B cell (primary cell): ENCODE results near the gene LPXN. TPM values are rescaled to one million over a fixed set of nuclear protein-coding genes. Genes with fewer than 3 reads are reported as not detected.
A peak's percentile ranks its signal among the peaks of the same experiment; 100 is the strongest.

Experiments
- ATAC-seq: fragments of 200-7000 bp; cut with Tn5 transposase; one replicate; pipeline ENCODE4 v1.10.0; 2021; ENCODE audit warnings: low read depth, mild to moderate bottlenecking, moderate number of reproducible peaks, moderate library complexity
- CTCF ChIA-PET: fragments of 350-600 bp; sonication (Branson Sonifier 250); formaldehyde crosslinking; loops from one replicate; lab custom pipeline; 2021; ENCODE audit warnings: antibody characterized with exemption, inconsistent platforms; lab: Charles Lee
- POLR2A ChIA-PET: fragments of 350-600 bp; sonication (Branson Sonifier 250); formaldehyde crosslinking; loops from one replicate; lab custom pipeline; 2021; ENCODE audit warnings: antibody characterized with exemption; lab: Charles Lee
- DNase-seq: peaks from one replicate; pipeline ENCODE4 v3.0.0; 2013
- H2AFZ ChIP-seq: 2 replicates; pipeline ENCODE4 v1.6.1; 2012; ENCODE audit warnings: mild to moderate bottlenecking, low read depth, low read length; ENCODE audit not compliant: insufficient read depth, poor library complexity, severe bottlenecking
- H3K27ac ChIP-seq, 2 donors: 1 replicate in 1 of 2; 2 replicates in 1 of 2; pipeline ENCODE4 v1.5.1; 2012 to 2013; ENCODE audit warnings: low read length in 2 of 2, mild to moderate bottlenecking in 2 of 2, moderate library complexity in 1 of 2
- H3K27me3 ChIP-seq, 4 experiments: fragments of 200-600 bp in 1 of 4; sonication (generic) in 1 of 4; replicated peaks in 1 of 4; 1 replicate in 2 of 4; 2 replicates in 2 of 4; pipeline versions ENCODE4 v1.6.1 to v1.7.0; 2013 to 2016; ENCODE audit warnings: low read length in 3 of 4, mild to moderate bottlenecking in 2 of 4, mixed read lengths in 1 of 4, moderate library complexity in 1 of 4; ENCODE audit not compliant: insufficient read depth in 4 of 4, control insufficient read depth in 3 of 4; ENCODE audit errors: control extremely low read depth in 1 of 4
- H3K36me3 ChIP-seq, 2 experiments: replicated peaks in 1 of 2; 1 replicate in 1 of 2; 2 replicates in 1 of 2; pipeline versions ENCODE4 v1.6.1 to v1.7.1; 2013; ENCODE audit warnings: low read length in 1 of 2; ENCODE audit not compliant: insufficient read depth in 2 of 2, control insufficient read depth in 1 of 2; ENCODE audit errors: control extremely low read depth in 1 of 2, extremely low read depth in 1 of 2
- H3K4me1 ChIP-seq, 2 donors: fragments of 200-600 bp in 1 of 2; sonication (generic) in 1 of 2; 1 replicate in 1 of 2; 2 replicates in 1 of 2; pipeline versions ENCODE4 v1.5.1 to v1.6.1; 2013 to 2017; ENCODE audit warnings: low read length in 2 of 2; ENCODE audit not compliant: control insufficient read depth in 2 of 2, insufficient read depth in 2 of 2
- H3K4me2 ChIP-seq: replicated peaks from 2 replicates; pipeline ENCODE3; 2012; ENCODE audit warnings: mild to moderate bottlenecking, low read depth, low read length; ENCODE audit not compliant: poor library complexity, severe bottlenecking
- H3K4me3 ChIP-seq, 5 experiments: fragments of 200-600 bp in 1 of 5; sonication (generic) in 1 of 5; 1 replicate in 3 of 5; 2 replicates in 2 of 5; pipeline versions ENCODE4 v1.5.1 to v1.7.0; 2011 to 2016; ENCODE audit warnings: low read length in 4 of 5, mild to moderate bottlenecking in 4 of 5, low read depth in 2 of 5, control low read depth in 1 of 5, moderate library complexity in 1 of 5; ENCODE audit not compliant: insufficient read depth in 1 of 5; ENCODE audit errors: control extremely low read depth in 1 of 5, extremely low read depth in 1 of 5
- H3K79me2 ChIP-seq: fragments of 200-600 bp; sonication (generic); one replicate; pipeline ENCODE4 v1.6.0; 2016; ENCODE audit warnings: low read length; ENCODE audit not compliant: control insufficient read depth, insufficient read depth
- H3K9ac ChIP-seq: fragments of 200-600 bp; sonication (generic); 2 replicates; pipeline ENCODE4 v1.6.1; 2017; ENCODE audit warnings: mild to moderate bottlenecking, low read length, moderate library complexity
- H3K9me3 ChIP-seq, 3 donors: one replicate each; pipeline versions ENCODE4 v1.6.1 to v1.7.1; 2013; ENCODE audit warnings: low read length in 2 of 3; ENCODE audit not compliant: control insufficient read depth in 2 of 3, insufficient read depth in 1 of 3; ENCODE audit errors: control extremely low read depth in 1 of 3
- H4K20me1 ChIP-seq: 2 replicates; pipeline ENCODE4 v1.6.0; 2012; ENCODE audit warnings: mild to moderate bottlenecking, low read length; ENCODE audit not compliant: insufficient read depth, control insufficient read depth, poor library complexity, severe bottlenecking
- H3K27ac Mint-ChIP-seq: one replicate; pipeline ENCODE4 v1.8.0; 2021; ENCODE audit warnings: mixed read lengths
- H3K27me3 Mint-ChIP-seq: one replicate; pipeline ENCODE4 v1.8.0; 2021; ENCODE audit warnings: mixed read lengths
- H3K4me1 Mint-ChIP-seq: one replicate; pipeline ENCODE4 v1.8.0; 2021; ENCODE audit warnings: mixed read lengths
- H3K4me3 Mint-ChIP-seq: one replicate; pipeline ENCODE4 v1.8.0; 2021; ENCODE audit warnings: mixed read lengths
- H3K9me3 Mint-ChIP-seq: one replicate; pipeline ENCODE4 v1.8.0; 2022; ENCODE audit warnings: mixed read lengths; ENCODE audit not compliant: insufficient read depth
- EZH2 ChIP-seq: IDR thresholded peaks from 2 replicates; pipeline ENCODE4 v1.6.1; 2012; ENCODE audit warnings: borderline replicate concordance, low read depth, mild to moderate bottlenecking, moderate library complexity, low read length; ENCODE audit not compliant: insufficient read depth, poor library complexity, severe bottlenecking
- WGBS: methylation state at CpG from one replicate; pipeline ENCODE4 v1.1.5; 2013; ENCODE audit warnings: missing lambda C conversion rate; ENCODE audit not compliant: insufficient coverage; 5-methylcytosine and 5-hydroxymethylcytosine counted together
- intact Hi-C: fragments of 100-400 bp; cut with micrococcal nuclease; formaldehyde crosslinking; loops from one replicate; pipeline ENCODE4 v1.10.0; 2022
- polyA plus RNA-seq: library from polyadenylated mRNA; depleted of rRNA; stranded (reverse); fragments of >200 nt; gene quantifications from 2 replicates; pipeline ENCODE4 v1.2.3, GENCODE V29; 2012
- total RNA-seq, 2 donors: library from RNA; stranded (reverse); fragments of 120-200 nt in 1 of 2; gene quantifications; 1 replicate in 1 of 2; 2 replicates in 1 of 2; pipeline versions ENCODE4 v1.2.3 to v1.2.4, GENCODE V29; 2013 to 2022
- TF ChIP-seq, protein P1 (sequence below): fragments of 200-600 bp; IDR thresholded peaks from one replicate; pipeline ENCODE4 v1.8.0; 2022; ENCODE audit warnings: antibody characterized with exemption, mild to moderate bottlenecking

Gene LPXN
- total and polyA plus RNA-seq, 2 donors (not counting 1 experiment from before 2014, with no cell fraction given), result 59.2 to 209 TPM

DNA sequence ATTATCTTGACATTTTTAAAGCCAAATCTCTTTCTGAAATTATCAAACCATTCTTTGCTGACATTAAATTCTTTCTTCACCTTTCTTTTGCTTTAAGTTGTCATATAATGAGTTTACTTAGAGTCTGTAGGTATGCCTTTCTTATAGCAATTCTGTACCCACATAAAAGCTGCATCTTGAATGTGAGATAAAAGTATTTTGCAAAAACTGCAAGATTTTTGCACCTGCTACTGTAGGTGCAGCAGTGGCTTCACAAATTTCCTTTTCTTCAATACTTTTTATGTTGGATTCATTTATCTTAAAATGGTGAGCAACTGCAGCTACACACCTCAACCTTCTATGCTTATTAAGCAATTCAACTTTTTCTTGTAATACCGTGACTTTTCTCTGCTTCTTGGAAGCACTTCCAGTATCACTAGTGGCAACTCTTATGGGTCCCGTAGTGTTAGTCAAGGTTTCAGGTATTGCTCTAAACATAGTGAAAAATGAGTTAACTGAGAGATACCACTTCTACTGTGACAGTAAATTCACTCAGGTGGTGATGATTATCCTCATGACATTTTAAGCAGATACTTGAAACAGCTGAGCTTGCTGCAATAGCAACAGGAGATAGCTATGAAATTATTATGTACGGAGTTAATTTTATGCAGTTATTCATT lies 22.0 kb upstream of the LPXN start:
- Mint-ChIP-seq H3K4me3 (no peak overlapping the region), H3K27me3 (no peaks in the 10 kb centered on the region), H3K9me3 (no peaks in the 10 kb centered on the region), H3K4me1 (peaks cover 51% of the 10 kb centered on the region), H3K27ac (no peak overlapping the region)
- no peak overlapping the region for H3K4me2 ChIP-seq
- peaks cover 65% of the 10 kb centered on the region for H4K20me1 ChIP-seq
- H3K36me3 ChIP-seq, result peaks cover 1 to 22% of the 10 kb centered on the region in 2 experiments
- no peak overlapping the region for H2AFZ ChIP-seq
- H3K27ac ChIP-seq, result no peak overlapping the region
- no peak overlapping the region for H3K4me3 ChIP-seq
- TF ChIP-seq, protein P1, sequence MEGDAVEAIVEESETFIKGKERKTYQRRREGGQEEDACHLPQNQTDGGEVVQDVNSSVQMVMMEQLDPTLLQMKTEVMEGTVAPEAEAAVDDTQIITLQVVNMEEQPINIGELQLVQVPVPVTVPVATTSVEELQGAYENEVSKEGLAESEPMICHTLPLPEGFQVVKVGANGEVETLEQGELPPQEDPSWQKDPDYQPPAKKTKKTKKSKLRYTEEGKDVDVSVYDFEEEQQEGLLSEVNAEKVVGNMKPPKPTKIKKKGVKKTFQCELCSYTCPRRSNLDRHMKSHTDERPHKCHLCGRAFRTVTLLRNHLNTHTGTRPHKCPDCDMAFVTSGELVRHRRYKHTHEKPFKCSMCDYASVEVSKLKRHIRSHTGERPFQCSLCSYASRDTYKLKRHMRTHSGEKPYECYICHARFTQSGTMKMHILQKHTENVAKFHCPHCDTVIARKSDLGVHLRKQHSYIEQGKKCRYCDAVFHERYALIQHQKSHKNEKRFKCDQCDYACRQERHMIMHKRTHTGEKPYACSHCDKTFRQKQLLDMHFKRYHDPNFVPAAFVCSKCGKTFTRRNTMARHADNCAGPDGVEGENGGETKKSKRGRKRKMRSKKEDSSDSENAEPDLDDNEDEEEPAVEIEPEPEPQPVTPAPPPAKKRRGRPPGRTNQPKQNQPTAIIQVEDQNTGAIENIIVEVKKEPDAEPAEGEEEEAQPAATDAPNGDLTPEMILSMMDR, result no peak
- no peak for TF ChIP-seq EZH2
- POLR2A ChIA-PET, result interaction anchor here (0.7 kb wide), 1 partner anchor 9 kb away, joined by 4 read pairs; no protein-coding TSS in a partner anchor
- CTCF ChIA-PET, result interaction anchor here (1.4 to 3.1 kb wide), 2 partner anchors 30 to 797 kb away, joined by 3 to 13 read pairs; no protein-coding TSS in a partner anchor
- no peak overlapping the region for H3K9ac ChIP-seq
- WGBS, result no CpG with 5 or more reads among the region's 3 CpGs
- intact Hi-C loops, result no loop called here
- ATAC-seq, result no peak
- DNase-seq, result no peak
- H3K9me3 ChIP-seq, result no peaks in the 10 kb centered on the region
- H3K27me3 ChIP-seq, result no peaks in the 10 kb centered on the region
- peaks cover 98% of the 10 kb centered on the region for H3K79me2 ChIP-seq
- H3K4me1 ChIP-seq, result peaks cover 6 to 22% of the 10 kb centered on the region in 2 donors

- peaks cover 49% of the 10 kb centered on the region for H3K4me1 Mint-ChIP-seq
- no peaks in the 10 kb centered on the region for H3K9me3 ChIP-seq
- CTCF ChIA-PET, result no interaction called here
- peak overlapping the region in 1 of 2 donors; percentile 19 for H3K27ac ChIP-seq
- H3K79me2 ChIP-seq, result peaks cover 98% of the 10 kb centered on the region
- no peak overlapping the region for H3K9ac ChIP-seq
- H3K9me3 Mint-ChIP-seq, result no peaks in the 10 kb centered on the region
- no peak overlapping the region for H3K4me3 ChIP-seq
- H3K4me3 Mint-ChIP-seq, result no peak overlapping the region
- ATAC-seq, result no peak
- no peaks in the 10 kb centered on the region for H3K27me3 ChIP-seq
- no peak overlapping the region for H3K4me2 ChIP-seq
- H3K27ac Mint-ChIP-seq, result no peak overlapping the region
- no peaks in the 10 kb centered on the region for H3K27me3 Mint-ChIP-seq
- TF ChIP-seq, protein P1, result no peak
- no peak for TF ChIP-seq EZH2
- H3K36me3 ChIP-seq, result peaks cover 1 to 26% of the 10 kb centered on the region in 2 experiments
- H2AFZ ChIP-seq, result no peak overlapping the region
- peaks cover 66% of the 10 kb centered on the region for H4K20me1 ChIP-seq
- peaks cover 6 to 22% of the 10 kb centered on the region in 2 donors for H3K4me1 ChIP-seq
- intact Hi-C loops, result no loop called here
- no CpG with 5 or more reads among the region's 3 CpGs for WGBS
- DNase-seq, result no peak
- POLR2A ChIA-PET, result no interaction called here
Measured at GRCh38 chr11:58596621-58597020, 21.0 kb upstream of the LPXN start.
